H9 (cell line): Measurements from ENCODE around the gene SEMA5A. TPM values are rescaled to one million over a fixed set of nuclear protein-coding genes. Genes with fewer than 3 reads are reported as not detected.
A peak's percentile ranks its signal among the peaks of the same experiment; 100 is the strongest.

ENCODE experiments used
- DNase-seq: peaks from one replicate; pipeline ENCODE4 v3.0.0-alpha.2; 2017
- H2AFZ ChIP-seq: one replicate; pipeline ENCODE4 v1.6.1; 2013; ENCODE audit warnings: mild to moderate bottlenecking, low read length, control low read depth, moderate library complexity
- H2AK5ac ChIP-seq: 2 replicates; pipeline ENCODE4 v1.6.1; 2013; ENCODE audit warnings: low read length, control low read depth, mixed read lengths; ENCODE audit not compliant: insufficient read length
- H2BK120ac ChIP-seq: one replicate; pipeline ENCODE4 v1.6.1; 2013; ENCODE audit warnings: low read depth, mild to moderate bottlenecking, low read length, control low read depth, inconsistent platforms; ENCODE audit not compliant: poor library complexity, severe bottlenecking
- H2BK12ac ChIP-seq: 2 replicates; pipeline ENCODE4 v1.6.1; 2013; ENCODE audit warnings: low read length, control low read depth, mixed read lengths, low read depth; ENCODE audit not compliant: insufficient read length
- H2BK15ac ChIP-seq: 2 replicates; pipeline ENCODE4 v1.6.1; 2013; ENCODE audit warnings: low read depth, low read length, control low read depth
- H2BK20ac ChIP-seq: one replicate; pipeline ENCODE4 v1.6.1; 2013; ENCODE audit warnings: low read depth, mild to moderate bottlenecking, low read length, control low read depth, inconsistent platforms; ENCODE audit not compliant: poor library complexity, severe bottlenecking
- H2BK5ac ChIP-seq: 2 replicates; pipeline ENCODE4 v1.6.1; 2013; ENCODE audit warnings: low read length, control low read depth, mixed read lengths; ENCODE audit not compliant: insufficient read length
- H3K14ac ChIP-seq: 2 replicates; pipeline ENCODE4 v1.6.1; 2013; ENCODE audit warnings: low read length, control low read depth; ENCODE audit not compliant: insufficient read depth
- H3K18ac ChIP-seq: 2 replicates; pipeline ENCODE4 v1.6.1; 2013; ENCODE audit warnings: low read depth, mild to moderate bottlenecking, mixed read lengths, low read length, control low read depth; ENCODE audit not compliant: insufficient read length
- H3K23ac ChIP-seq: 2 replicates; pipeline ENCODE4 v1.6.1; 2013; ENCODE audit warnings: low read length, control low read depth, mixed read lengths, low read depth; ENCODE audit not compliant: insufficient read length
- H3K23me2 ChIP-seq: 2 replicates; pipeline ENCODE4 v1.6.1; 2013; ENCODE audit warnings: low read depth, mild to moderate bottlenecking, mixed read lengths, low read length, control low read depth; ENCODE audit not compliant: insufficient read length, poor library complexity, severe bottlenecking
- H3K27ac ChIP-seq: 2 replicates; pipeline ENCODE4 v1.5.1; 2013; ENCODE audit warnings: low read length, control low read depth, mixed read lengths, low read depth; ENCODE audit not compliant: insufficient read length
- H3K27me3 ChIP-seq: 2 replicates; pipeline ENCODE4 v1.6.1; 2013; ENCODE audit warnings: low read length, control low read depth, inconsistent platforms; ENCODE audit not compliant: insufficient read depth
- H3K4ac ChIP-seq: 2 replicates; pipeline ENCODE4 v1.6.1; 2013; ENCODE audit warnings: low read depth, mild to moderate bottlenecking, control low read depth, inconsistent platforms, low read length, moderate library complexity
- H3K4me1 ChIP-seq: 2 replicates; pipeline ENCODE4 v1.6.1; 2013; ENCODE audit warnings: low read length, control low read depth, inconsistent platforms; ENCODE audit not compliant: insufficient read depth
- H3K4me2 ChIP-seq: 2 replicates; pipeline ENCODE4 v1.6.1; 2013; ENCODE audit warnings: low read length, control low read depth, mixed read lengths; ENCODE audit not compliant: insufficient read length, insufficient read depth
- H3K56ac ChIP-seq: 2 replicates; pipeline ENCODE4 v1.6.1; 2013; ENCODE audit warnings: low read depth, mild to moderate bottlenecking, mixed read lengths, low read length, control low read depth; ENCODE audit not compliant: insufficient read length
- H3K79me1 ChIP-seq: 2 replicates; pipeline ENCODE4 v1.6.1; 2013; ENCODE audit warnings: low read depth, mild to moderate bottlenecking, moderate library complexity, low read length, control low read depth, inconsistent platforms; ENCODE audit not compliant: insufficient read depth, poor library complexity, severe bottlenecking
- H3K79me2 ChIP-seq: 2 replicates; pipeline ENCODE4 v1.6.1; 2013; ENCODE audit warnings: low read length, control low read depth, inconsistent platforms; ENCODE audit not compliant: insufficient read depth
- H3K9ac ChIP-seq: 2 replicates; pipeline ENCODE4 v1.6.1; 2013; ENCODE audit warnings: low read length, control low read depth, mixed read lengths; ENCODE audit not compliant: insufficient read length; ENCODE audit errors: extremely low read depth
- H3K9me3 ChIP-seq: one replicate; pipeline ENCODE4 v1.6.1; 2013; ENCODE audit warnings: low read depth, low read length, inconsistent platforms; ENCODE audit not compliant: control insufficient read depth
- H3T11ph ChIP-seq: one replicate; pipeline ENCODE4 v1.6.1; 2013; ENCODE audit warnings: mild to moderate bottlenecking, low read length, control low read depth, inconsistent platforms
- H4K20me1 ChIP-seq: one replicate; pipeline ENCODE4 v1.6.1; 2013; ENCODE audit not compliant: control insufficient read depth, insufficient read length, insufficient read depth
- H4K5ac ChIP-seq: 2 replicates; pipeline ENCODE4 v1.6.1; 2013; ENCODE audit warnings: low read depth, mild to moderate bottlenecking, mixed read lengths, low read length, control low read depth; ENCODE audit not compliant: insufficient read length
- H4K8ac ChIP-seq: replicated peaks from 2 replicates; pipeline ENCODE4 v1.6.1; 2013; ENCODE audit warnings: low read length, control low read depth, mixed read lengths, low read depth; ENCODE audit not compliant: insufficient read length
- H4K91ac ChIP-seq: 2 replicates; pipeline ENCODE4 v1.6.1; 2013; ENCODE audit warnings: low read depth, mild to moderate bottlenecking, moderate library complexity, mixed read lengths, low read length, control low read depth; ENCODE audit not compliant: insufficient read length
- H3K27ac Mint-ChIP-seq, 3 experiments: 2 replicates in 2 of 3; 3 replicates in 1 of 3; pipeline ENCODE4 v1.8.0; 2020 to 2021; ENCODE audit warnings: mixed read lengths in 3 of 3, mild to moderate bottlenecking in 1 of 3, moderate library complexity in 1 of 3
- H3K27me3 Mint-ChIP-seq: 2 replicates; pipeline ENCODE4 v1.8.0; 2021; ENCODE audit warnings: low read depth, mild to moderate bottlenecking, moderate library complexity, mixed read lengths
- H3K36me3 Mint-ChIP-seq, 3 experiments: 2 replicates in 2 of 3; 3 replicates in 1 of 3; pipeline ENCODE4 v1.8.0; 2020 to 2021; ENCODE audit warnings: low read depth in 3 of 3, mixed read lengths in 3 of 3; ENCODE audit not compliant: insufficient read depth in 1 of 3
- H3K4me1 Mint-ChIP-seq, 2 experiments: 2 replicates each; pipeline ENCODE4 v1.8.0; 2020; ENCODE audit warnings: mixed read lengths in 2 of 2
- H3K4me3 Mint-ChIP-seq, 2 experiments: 2 replicates in 1 of 2; 3 replicates in 1 of 2; pipeline ENCODE4 v1.8.0; 2020 to 2021; ENCODE audit warnings: mild to moderate bottlenecking in 2 of 2, mixed read lengths in 2 of 2, moderate library complexity in 1 of 2
- H3K9me3 Mint-ChIP-seq, 2 experiments: 2 replicates in 1 of 2; 3 replicates in 1 of 2; pipeline ENCODE4 v1.8.0; 2020; ENCODE audit warnings: mild to moderate bottlenecking in 2 of 2, mixed read lengths in 2 of 2, moderate library complexity in 1 of 2
- CTCF ChIP-seq: fragments of 200-600 bp; sonication (generic); conservative IDR thresholded peaks from 3 replicates; pipeline ENCODE4 v1.8.0; 2021; ENCODE audit warnings: antibody characterized with exemption, mild to moderate bottlenecking
- WGBS: extraction: QIAGEN DNeasy Blood & Tissue Kit; methylation state at CpG from one replicate; pipeline ENCODE4 v1.1.7; 2013; ENCODE audit warnings: missing lambda C conversion rate, low lambda C conversion rate, mixed read lengths; ENCODE audit not compliant: insufficient read length; ENCODE audit errors: extremely low coverage; 5-methylcytosine and 5-hydroxymethylcytosine counted together
- total RNA-seq: library from RNA; stranded (reverse); gene quantifications from 2 replicates; pipeline ENCODE4 v1.2.1, GENCODE V29; 2021

The SEMA5A gene
- total RNA-seq, 1 experiment from 2014 or later: 4.3 TPM

GRCh38 chr5:9283473-9283872 is 262.4 kb downstream of the SEMA5A start:
- Histone ChIP-seq H2BK120ac (no peak overlapping the region), H3K23ac (no peak overlapping the region), H3K27ac (no peak overlapping the region), H2AK5ac (no peak overlapping the region), H4K20me1 (no peaks in the 10 kb centered on the region), H3K79me2 (no peaks in the 10 kb centered on the region; the same call in 1 of the 2 replicates), H3K23me2 (no peaks in the 10 kb centered on the region), H3K27me3 (no peaks in the 10 kb centered on the region), H3K4ac (no peak overlapping the region), H2AFZ (no peak overlapping the region), H2BK20ac (no peak overlapping the region), H3K9me3 (peaks cover 10% of the 10 kb centered on the region), H3K14ac (no peak overlapping the region), H2BK5ac (no peak overlapping the region), H4K91ac (no peak overlapping the region), H4K8ac (no peak overlapping the region), H3T11ph (no peak overlapping the region), H3K56ac (no peak overlapping the region), H3K4me2 (no peak overlapping the region), H3K4me1 (no peaks in the 10 kb centered on the region), H4K5ac (no peak overlapping the region), H2BK12ac (no peak overlapping the region), H3K18ac (no peak overlapping the region), H3K9ac (no peak overlapping the region), H3K79me1 (no peaks in the 10 kb centered on the region), H2BK15ac (no peak overlapping the region)
- Mint-ChIP-seq H3K27me3 (no peaks in the 10 kb centered on the region), H3K4me3 (no peak overlapping the region), H3K36me3 (peaks cover 6 to 9% (median 6%) of the 10 kb centered on the region in 3 experiments; a peak in 5 of 7 replicates), H3K4me1 (peaks cover 5 to 6% of the 10 kb centered on the region in 2 experiments), H3K27ac (no peak overlapping the region), H3K9me3 (peaks cover 3 to 14% of the 10 kb centered on the region in 2 experiments; a peak in 2 of 5 replicates)
- peak; percentile 56 for TF ChIP-seq CTCF
- no CpG with 5 or more reads among the region's 1 CpG for WGBS
- DNase-seq: no peak
